NCI-H1048 (cell line): ENCODE results near the gene OR10AG1.

ENCODE experiments used
- DNase-seq: peaks from one replicate; lab custom pipeline; 2025; lab: John Stamatoyannopoulos, UW

OR10AG1 gene

GRCh38 chr11:55969845-55970244 lies at the start of gene OR10AG1:
Gene OR10AG1, minus strand, starts transcription at chr11:55969945. Its CDS starts 38 bp downstream, at chr11:55969907.
- DNase-seq = no peak

GRCh38 chr11:56013805-56014204 lies 44.1 kb upstream of the OR10AG1 start:
- DNase-seq = no peak

- DNase-seq = no peak
Observed at GRCh38 chr11:56010716-56011115, 41.0 kb upstream of the OR10AG1 start.

- DNase-seq = no peak
Observed at GRCh38 chr11:55994525-55994924, 24.8 kb upstream of the OR10AG1 start, which contains the start of gene OR5F1. Gene OR5F1, minus strand, starts transcription at chr11:55994625. Its CDS starts 0 bp downstream, at chr11:55994625.

- DNase-seq = no peak
Observed at GRCh38 chr11:55970935-55971334, 1.2 kb upstream of the OR10AG1 start.

- DNase-seq = no peak
Observed at GRCh38 chr11:55967914-55968313, 1.8 kb downstream of the OR10AG1 start.

GRCh38 chr11:55966391-55966790 lies 3.4 kb downstream of the OR10AG1 start:
- DNase-seq = no peak

- no peak for DNase-seq
Observed at GRCh38 chr11:55956521-55956920, 13.2 kb downstream of the OR10AG1 start.

GRCh38 chr11:55949330-55949729 lies 20.4 kb downstream of the OR10AG1 start:
- DNase-seq = no peak

GRCh38 chr11:55942785-55943392 lies 26.9 kb downstream of the OR10AG1 start:
- DNase-seq = peak; percentile 29

GRCh38 chr11:55936300-55936699 lies 33.4 kb downstream of the OR10AG1 start, which contains the start of gene OR5I1:
Gene OR5I1, minus strand, starts transcription at chr11:55936400. Its CDS starts 0 bp downstream, at chr11:55936400.
- no peak for DNase-seq

- DNase-seq = no peak
Observed at GRCh38 chr11:55920537-55920936, 49.2 kb downstream of the OR10AG1 start.
